Activated naive CD4-positive, alpha-beta T cell (primary cell): ENCODE data around the gene RNU6-8.
A peak's percentile ranks its signal among the peaks of the same experiment; 100 is the strongest.

Experiments
- DNase-seq, 4 experiments: peaks; one replicate each; lab custom pipeline; 2025; lab: John Stamatoyannopoulos, UW

Gene RNU6-8

GRCh38 chr14:32203928-32204357 is 874 bp upstream of the RNU6-8 start:
- DNase-seq, result peak in 1 of 4 experiments; percentile 2

DNA sequence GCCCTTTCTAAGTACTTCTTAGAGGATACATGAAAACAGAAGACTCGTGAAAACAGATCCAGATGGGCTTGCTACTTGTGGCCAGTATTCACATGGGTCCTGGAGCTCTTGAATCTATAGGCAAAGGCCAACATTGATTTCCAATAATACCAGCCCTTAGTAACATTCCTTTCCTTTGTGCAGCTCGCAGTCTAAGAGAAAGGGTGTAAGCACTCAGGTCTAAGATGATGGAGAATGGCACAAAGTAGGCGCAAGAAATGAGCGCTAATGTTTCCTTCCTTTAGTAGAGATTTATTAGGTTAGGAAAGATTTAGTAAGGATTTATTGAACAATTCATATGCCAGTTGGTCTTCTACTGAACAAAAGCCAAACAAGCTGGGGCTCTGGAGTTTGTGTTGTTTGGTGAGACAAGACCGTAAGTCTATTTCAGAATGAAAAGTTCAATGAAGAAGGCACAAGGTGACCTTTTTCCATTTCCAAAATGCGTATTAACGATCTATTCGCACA is 525 bp downstream of the RNU6-8 start:
- no peak for DNase-seq

GRCh38 chr14:32201816-32202490 is 1.1 kb downstream of the RNU6-8 start, which contains the start of gene RNU6-7:
Gene RNU6-7, plus strand, starts transcription at chr14:32202045.
- peak in 3 of 4 experiments; percentile 11 to 37 (median 15) for DNase-seq

- peak; percentile 22 to 56 (median 37) for DNase-seq
These were observed 1.8 kb downstream of the RNU6-8 start for GRCh38 chr14:32201193-32201815.

DNA sequence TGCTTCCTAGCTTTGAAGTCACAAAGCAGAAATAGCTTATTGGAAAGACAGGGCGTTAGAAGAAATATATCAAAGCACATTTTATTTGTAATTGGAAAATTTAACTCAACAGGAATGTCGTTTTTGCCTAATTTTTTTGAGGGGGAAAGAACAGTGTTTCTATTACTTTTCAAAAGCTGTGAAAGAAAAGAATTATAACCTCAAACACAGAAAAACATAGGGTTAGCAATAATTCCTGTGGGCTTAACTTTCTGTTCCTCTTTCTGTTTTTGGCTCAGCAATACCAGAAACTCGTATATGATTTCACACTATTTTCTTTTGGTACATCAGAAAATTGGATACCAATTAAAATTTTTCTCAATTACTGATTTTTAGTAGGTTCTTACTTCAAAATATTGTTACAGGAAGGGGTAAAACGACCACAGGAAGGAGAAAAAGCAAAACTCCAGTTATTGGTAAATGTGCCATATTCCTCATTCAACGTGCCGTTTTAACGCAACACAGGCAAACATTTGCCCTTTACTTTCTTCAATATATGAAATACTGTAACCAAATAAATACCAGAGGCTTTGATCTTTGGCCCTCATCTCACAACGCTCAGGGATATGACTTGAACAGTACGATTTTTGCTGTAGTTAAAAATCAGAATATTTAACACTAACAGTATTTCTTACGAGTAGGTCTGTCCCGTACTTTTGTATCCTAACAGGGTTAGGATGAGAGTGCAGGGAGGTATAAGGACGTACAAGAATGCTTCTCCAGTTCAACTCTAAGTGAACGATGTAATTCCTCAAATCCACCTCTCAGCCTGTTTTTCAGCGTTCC is 2.5 kb downstream of the RNU6-8 start:
- DNase-seq, result no peak

GRCh38 chr14:32197919-32198318 is 5.2 kb downstream of the RNU6-8 start:
- DNase-seq, result no peak

GRCh38 chr14:32195636-32196035 is 7.4 kb downstream of the RNU6-8 start:
- no peak for DNase-seq

DNA sequence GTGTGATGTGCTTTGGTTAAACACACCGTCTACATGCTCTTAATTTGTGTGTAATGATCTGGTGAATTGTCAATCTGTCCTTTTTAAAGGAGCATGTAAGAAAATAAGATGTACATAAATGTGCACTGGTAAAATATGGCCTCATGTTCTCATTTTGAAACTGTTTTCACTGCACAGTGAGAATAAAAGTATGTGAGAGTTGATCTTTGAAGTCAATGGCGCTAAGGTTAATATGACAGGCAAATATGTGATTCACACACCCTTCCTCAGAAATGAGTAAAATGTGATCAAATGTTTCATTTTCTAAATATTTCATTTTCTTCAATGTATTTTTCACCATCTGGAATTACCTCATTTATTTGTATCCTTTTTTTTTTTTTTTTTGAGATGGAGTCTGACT is 9.5 kb downstream of the RNU6-8 start:
- DNase-seq, result no peak

GRCh38 chr14:32192712-32193373 is 10.2 kb downstream of the RNU6-8 start:
- DNase-seq, result no peak

GRCh38 chr14:32190673-32191072 is 12.4 kb downstream of the RNU6-8 start:
- no peak for DNase-seq

DNA sequence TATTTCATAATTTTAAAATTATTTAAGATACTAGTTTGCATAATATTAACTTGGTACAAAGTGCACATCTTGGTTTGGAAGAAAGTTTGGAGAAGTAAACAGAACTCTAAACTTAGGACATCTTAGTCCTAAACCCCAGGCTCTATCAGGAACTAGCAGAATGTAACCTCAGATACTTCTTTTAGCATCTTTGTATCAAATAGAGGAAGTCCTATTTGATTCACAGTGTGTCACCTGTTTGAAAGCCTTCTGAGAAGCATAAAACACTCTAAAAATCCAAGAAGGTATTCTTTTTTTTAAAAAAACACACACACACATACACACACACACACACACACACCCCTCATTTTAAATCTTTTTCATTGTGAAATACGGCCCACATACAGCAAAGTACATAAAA is 13.3 kb downstream of the RNU6-8 start:
- no peak for DNase-seq

DNA sequence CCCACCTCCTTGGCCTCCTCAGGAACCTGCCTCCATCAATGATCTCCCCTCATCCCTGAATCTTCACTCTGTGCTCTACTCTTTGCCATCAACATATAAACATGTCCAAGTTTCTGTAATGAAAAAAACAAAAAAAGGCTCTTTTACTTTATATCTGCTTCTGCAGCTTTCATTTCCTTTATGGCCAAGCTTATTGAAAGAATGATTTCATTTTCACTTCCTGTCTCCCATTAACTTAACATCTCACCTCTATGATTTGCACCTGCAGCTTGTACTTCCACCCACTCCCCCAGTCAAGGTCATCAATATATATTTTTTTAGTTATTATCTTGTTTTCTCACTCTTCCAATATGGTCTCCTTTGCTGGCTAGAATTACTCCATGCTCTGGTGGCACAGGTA is 16.8 kb downstream of the RNU6-8 start:
- no peak for DNase-seq

DNA sequence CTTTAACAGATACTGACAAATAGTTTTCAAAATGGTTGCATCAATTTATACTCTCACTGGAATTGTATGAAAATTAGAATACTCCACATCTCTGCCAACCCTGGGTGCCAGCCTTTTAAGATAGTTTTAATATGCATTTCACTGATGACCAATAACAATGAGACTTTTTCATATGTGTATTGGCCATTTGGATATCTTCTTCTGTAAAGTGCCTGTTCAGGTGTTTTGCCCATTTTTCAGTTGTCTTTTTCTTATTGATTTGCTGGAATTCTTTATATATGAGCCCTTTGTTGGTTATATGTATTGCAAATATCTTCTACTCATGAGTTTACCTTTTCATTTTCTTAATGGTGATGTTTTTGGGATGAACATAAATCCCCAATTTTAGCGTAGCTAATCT is 18.0 kb downstream of the RNU6-8 start:
- no peak for DNase-seq

- DNase-seq, result no peak
These were observed 19.7 kb downstream of the RNU6-8 start for GRCh38 chr14:32183151-32184058.

DNA sequence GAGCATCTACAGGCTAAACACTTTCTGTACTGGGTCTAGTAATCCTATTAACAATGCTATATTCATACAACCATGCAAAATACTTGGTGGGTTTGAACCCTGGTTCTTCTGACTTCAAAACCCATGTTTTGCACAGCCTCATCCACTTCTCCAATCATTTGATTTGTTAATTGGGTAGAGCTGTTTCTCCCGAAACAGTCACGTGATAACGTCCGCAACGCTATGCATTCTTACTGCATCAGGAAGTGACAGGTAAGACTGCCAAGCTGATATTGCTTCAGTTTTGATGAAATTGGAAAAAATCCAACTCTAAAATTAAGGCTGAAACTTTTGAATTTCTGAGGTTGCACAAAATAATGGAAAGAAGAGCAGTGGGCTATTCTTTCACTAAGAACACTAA is 31.6 kb downstream of the RNU6-8 start:
- DNase-seq, result no peak

DNA sequence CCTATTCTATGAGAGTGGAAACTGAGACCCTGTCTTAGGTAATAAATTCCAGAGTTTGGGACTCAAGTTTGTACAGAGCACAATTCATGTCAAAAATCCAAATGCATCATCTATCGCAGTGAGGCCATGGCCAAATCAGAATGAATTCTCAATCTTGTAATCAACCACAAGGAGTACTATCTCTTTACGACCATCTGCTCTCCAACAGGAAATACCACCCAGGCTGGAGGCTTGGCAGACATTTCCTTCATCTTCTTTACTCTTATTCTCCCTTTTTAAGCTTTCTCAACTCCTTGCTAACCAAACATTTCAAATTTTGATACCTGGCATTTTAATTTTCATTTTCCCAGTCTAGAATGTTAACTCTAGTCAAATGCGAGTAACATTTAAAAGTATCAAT is 33.9 kb downstream of the RNU6-8 start:
- DNase-seq, result no peak

DNA sequence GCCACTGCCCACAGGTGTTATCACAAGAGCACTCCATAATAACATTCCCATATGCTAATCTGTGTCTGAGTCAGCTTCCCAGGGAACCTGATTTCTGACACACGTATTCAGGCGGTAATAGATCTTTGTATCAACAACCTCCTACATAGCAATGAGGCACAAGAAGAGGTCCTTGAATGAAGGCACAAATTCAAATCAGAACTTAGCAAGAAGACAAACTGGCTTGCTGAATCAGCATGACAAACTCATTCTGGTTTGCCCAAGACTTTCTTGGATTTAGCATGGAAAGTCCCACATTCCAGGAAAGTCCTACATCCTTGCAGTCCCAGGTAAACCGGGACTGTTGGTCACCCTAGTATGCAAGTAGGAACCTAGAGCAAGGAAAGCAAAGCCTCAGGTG is 35.2 kb downstream of the RNU6-8 start:
- DNase-seq, result no peak

- no peak for DNase-seq
These were observed 36.1 kb downstream of the RNU6-8 start for GRCh38 chr14:32166924-32167323.

DNA sequence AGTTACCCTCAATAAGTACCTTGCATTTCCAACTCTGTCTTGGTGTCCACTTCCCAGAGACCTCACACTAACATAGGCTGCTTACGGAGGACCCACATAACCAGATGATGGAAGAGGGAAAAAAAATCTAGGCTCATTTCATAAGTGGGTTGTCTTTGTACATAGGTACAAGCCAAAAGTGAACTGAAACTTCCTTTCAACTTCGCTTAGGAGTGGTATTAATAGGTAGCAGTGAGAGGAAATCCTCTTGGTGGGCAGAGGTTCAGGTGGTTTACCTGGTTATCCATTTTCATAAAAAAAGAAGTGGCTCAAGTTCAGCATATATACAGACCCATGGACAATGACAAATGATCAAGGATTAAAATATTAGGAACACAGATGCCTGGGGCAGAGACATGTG is 37.0 kb downstream of the RNU6-8 start:
- DNase-seq, result no peak
